Activated CD4-positive, alpha-beta T cell treated with anti-CD3 and anti-CD28 coated beads, Interleukin-2, amount 50 U/mL, for 4 hours (primary cell): ENCODE results near the gene HES4.

Source experiments
- DNase-seq, 2 experiments: peaks; one replicate each; pipeline ENCODE4 v3.0.0-alpha.2; 2020

HES4 gene, protein sequence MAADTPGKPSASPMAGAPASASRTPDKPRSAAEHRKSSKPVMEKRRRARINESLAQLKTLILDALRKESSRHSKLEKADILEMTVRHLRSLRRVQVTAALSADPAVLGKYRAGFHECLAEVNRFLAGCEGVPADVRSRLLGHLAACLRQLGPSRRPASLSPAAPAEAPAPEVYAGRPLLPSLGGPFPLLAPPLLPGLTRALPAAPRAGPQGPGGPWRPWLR

DNA sequence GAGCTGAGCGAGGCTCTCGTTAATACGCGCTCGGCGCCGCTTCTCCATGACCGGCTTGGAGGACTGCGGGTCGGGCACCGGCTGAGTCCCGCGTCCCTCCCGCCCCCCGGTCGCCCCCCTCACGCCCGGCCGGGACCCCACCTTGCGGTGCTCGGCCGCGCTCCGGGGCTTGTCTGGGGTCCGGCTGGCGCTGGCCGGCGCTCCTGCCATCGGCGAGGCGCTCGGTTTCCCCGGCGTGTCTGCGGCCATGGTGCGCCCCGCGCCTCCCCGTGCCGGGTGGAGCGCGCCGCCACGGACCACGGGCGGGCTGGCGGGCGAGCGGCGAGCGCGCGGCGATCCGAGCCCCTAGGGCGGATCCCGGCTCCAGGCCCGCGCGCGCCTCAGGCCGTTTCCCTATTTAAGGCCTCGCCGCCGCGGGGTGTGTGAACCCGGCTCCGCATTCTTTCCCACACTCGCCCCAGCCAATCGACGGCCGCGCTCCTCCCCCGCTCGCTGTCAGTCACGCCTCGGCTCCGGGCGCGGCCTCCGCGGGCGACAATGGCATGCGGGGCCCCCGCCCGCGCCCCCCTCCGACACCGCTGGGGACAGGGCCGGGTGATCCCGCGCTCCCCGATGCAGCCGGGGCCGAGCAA, at the start of gene HES4:
HES4 (minus strand) TSS at position 373 of the 632 bp plus-strand sequence; CDS start at position 249, 124 bp downstream.
- peak; percentile 59 to 65 for DNase-seq

DNA sequence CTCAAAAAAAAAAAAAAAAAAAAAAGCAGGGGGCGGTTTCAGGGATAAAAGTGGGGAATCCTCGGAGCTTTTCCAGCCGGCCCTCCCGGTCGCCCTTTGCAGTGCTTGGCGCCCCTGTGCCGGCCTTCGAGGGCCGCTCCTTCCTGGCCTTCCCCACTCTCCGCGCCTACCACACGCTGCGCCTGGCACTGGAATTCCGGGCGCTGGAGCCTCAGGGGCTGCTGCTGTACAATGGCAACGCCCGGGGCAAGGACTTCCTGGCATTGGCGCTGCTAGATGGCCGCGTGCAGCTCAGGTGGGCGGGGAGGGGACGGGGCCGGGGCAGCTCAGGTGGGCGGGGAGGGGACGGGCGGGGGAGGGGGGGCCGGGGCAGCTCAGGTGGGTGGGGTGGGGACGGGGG, 48.9 kb upstream of the HES4 start:
- DNase-seq = no peak

GRCh38 chr1:1047963-1048362, 48.1 kb upstream of the HES4 start:
- no peak for DNase-seq

DNA sequence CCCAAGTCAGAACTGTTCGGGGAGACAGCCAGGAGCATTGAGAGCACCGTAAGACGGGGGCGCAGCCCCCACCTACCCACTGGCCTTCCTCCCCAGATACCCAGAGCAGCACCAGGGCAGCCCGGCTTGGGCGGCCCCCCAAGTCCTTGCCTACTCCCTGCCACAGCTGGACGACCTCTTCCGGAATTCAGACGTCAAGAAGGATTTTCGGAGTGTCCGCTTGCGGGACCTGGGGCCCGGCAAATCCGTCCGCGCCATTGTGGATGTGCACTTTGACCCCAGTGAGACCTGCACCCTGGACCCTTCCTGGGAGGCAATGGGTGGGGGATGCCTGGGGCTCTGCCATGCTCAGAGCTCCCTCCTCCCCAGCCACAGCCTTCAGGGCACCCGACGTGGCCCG, 47.5 kb upstream of the HES4 start:
- no peak for DNase-seq

DNA sequence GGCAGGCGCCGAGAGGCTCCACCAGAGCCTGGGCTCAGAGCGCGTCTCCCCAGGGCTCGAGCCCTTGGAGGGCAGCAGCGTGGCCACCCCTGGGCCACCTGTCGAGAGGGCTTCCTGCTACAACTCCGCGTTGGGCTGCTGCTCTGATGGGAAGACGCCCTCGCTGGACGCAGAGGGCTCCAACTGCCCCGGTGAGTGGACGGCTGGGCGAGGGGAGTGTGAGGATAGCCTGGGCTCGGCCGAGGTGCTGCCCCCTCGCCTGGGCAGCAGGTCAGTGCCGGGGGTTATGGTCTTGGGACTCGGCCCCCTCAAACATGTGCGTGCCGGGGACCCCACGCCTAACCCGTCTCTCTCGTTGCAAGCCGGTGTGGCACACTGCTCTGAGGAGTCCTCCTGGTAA, 46.9 kb upstream of the HES4 start:
- DNase-seq = no peak

GRCh38 chr1:1046243-1046642, 46.3 kb upstream of the HES4 start:
- no peak for DNase-seq

GRCh38 chr1:1045129-1045528, 45.2 kb upstream of the HES4 start:
- DNase-seq = no peak

DNA sequence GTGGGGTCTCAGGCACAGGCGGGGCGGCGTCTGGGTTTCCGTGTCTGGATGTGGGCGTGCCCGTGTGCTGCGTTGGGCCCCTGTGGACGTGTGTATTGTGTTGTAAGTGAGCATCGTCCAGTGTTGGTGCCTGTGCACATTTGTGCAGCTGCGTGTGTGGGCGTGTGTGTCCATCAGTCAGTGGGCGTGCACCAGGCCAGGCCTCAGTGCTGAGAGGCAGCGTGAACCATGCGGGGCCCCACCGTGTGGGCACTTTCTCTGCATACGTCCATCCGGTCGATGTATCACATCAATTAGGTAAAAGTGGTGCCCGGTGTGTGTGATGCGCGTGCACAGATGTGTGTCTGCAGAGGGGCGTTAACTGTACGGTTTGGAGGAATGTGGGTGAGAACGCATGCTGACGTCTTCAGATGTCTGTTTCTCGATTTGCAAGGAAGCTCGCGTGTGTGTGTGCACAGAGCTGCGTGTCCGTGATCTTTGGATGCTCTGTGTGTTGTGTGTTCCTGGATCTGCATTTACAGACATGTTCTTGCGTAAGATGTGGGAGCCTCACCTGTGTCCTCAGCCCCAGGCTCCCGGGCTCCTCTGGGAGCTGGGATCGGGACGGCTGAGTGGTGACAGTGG, 44.7 kb upstream of the HES4 start:
- no peak for DNase-seq

DNA sequence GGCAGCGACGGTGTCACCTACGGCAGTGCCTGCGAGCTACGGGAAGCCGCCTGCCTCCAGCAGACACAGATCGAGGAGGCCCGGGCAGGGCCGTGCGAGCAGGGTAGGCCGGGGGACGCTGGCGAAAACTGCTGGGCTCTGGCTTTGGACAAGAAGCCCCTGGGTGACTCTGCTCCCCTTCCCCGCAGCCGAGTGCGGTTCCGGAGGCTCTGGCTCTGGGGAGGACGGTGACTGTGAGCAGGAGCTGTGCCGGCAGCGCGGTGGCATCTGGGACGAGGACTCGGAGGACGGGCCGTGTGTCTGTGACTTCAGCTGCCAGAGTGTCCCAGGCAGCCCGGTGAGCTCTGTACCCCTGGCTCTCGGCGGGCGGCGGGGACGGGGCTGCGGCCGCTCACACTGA, 44.0 kb upstream of the HES4 start:
- DNase-seq = no peak

DNA sequence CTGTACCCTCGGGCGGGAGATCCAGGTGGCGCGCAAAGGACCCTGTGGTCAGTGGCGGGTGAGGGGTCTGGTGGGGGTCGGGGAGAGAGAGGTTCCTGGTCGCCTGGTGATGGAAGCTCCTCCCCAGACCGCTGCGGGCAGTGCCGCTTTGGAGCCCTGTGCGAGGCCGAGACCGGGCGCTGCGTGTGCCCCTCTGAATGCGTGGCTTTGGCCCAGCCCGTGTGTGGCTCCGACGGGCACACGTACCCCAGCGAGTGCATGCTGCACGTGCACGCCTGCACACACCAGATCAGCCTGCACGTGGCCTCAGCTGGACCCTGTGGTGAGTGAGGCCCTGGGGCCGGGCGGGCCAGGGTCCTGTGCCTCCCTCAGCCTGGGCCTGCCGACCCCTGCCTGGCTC, 43.5 kb upstream of the HES4 start:
- DNase-seq = no peak

DNA sequence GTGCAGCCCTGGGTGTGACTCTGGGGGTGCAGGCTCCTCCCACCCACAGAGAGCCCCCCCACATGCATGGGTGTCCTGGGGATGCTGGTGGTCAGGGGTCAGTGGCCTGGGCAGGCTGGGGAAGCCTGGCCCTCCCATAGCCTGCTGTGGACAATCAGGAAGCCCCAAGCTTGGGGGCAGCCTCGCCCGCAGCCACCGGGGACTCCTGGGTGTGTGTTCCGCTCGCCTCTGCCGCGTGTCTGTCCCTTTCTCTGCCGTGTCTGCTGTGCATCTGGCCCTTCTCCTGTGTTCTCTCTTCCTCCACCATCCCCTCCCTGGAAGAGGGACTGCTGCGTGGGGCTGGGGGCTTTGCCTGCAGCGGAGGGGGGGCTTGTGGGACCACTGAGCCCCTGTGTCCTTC, 42.9 kb upstream of the HES4 start:
- DNase-seq = no peak

GRCh38 chr1:1041873-1042272, 42.0 kb upstream of the HES4 start:
- no peak for DNase-seq

- no peak for DNase-seq
Measured at GRCh38 chr1:1041092-1041523, 41.2 kb upstream of the HES4 start.

GRCh38 chr1:1040004-1040991, 40.4 kb upstream of the HES4 start:
- peak; percentile 69 to 74 for DNase-seq

GRCh38 chr1:1039145-1039910, 39.4 kb upstream of the HES4 start:
- no peak for DNase-seq

GRCh38 chr1:1038694-1039093, 38.8 kb upstream of the HES4 start:
- no peak for DNase-seq

DNA sequence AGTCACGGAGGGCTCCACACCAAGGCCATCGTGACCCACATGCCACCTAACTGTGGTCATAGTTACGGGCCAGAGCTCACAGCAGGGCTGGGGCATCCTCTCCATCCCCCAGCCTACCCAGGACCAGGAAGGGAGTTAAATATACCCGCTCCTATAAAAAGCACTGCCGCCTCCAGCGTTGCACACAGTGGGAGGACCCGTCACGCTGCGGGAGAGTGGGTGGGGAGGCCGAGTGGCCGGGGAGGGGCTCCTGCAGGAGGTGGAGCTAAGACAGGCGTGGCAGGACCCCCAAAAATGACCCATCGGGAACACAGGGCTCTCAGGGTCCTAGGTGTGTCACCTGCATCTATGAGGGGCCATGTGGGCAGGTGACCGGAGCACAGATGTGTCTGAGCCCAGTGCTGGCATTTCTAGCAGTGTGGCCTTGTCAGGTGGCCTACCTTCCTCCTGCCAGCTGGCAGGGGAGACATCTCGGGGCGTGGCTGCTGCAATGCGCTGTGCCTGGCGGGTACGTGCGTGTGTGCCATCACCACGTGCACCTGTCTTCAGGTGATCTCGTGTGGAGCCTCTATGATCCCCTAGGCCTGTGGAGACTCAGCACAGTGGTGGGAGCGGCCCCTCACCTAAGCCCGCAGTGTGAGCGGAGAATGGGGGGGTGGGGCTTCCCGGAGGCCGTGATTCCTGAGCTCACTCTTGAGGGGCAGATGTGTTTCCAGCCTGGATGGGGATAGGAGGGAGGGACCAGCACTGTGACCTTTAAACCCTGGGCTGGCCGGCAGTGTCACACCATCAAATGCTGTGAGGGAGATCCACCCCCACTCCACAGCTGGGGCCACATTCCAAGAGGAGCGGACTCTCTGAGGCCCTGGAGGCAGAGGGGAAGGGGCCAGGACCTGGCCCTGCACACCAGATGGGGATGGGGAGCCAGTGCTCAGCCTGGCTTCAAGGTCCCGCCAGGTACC, 37.8 kb upstream of the HES4 start:
- DNase-seq = no peak

DNA sequence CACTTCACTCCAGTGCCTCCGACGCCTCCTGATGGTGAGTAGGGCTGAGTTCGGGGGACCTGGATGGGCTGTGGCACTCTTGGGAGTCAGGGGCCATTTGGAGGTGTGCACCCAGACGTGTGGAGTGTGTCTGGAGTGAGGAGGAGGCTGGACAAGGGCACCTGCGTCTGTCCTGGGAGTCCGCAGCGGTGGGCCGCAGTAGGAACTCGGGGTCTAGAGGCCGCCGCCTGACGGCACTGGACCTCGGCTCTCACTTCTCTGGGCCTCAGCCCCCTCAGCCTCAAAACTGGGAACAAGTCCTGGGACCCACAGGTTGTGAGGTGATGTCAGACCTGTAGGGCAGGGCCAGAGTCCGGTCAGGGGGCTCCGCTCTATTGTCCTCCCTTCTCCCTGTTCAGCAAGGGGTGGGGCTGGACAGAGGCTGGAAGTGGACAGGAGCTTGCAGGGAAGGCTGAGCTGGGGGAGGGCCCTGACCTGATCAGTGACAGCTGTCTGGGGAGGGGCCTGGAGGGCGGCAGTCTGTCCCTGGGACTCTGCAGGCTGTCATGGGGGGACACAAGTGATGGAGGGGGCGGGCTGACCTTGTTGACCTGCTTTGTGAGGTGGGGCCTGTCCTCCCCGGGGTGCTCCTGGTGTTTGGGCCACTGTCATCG, 35.5 kb upstream of the HES4 start:
- no peak for DNase-seq

- no peak for DNase-seq
Measured at GRCh38 chr1:1034439-1034781, 34.5 kb upstream of the HES4 start.

DNA sequence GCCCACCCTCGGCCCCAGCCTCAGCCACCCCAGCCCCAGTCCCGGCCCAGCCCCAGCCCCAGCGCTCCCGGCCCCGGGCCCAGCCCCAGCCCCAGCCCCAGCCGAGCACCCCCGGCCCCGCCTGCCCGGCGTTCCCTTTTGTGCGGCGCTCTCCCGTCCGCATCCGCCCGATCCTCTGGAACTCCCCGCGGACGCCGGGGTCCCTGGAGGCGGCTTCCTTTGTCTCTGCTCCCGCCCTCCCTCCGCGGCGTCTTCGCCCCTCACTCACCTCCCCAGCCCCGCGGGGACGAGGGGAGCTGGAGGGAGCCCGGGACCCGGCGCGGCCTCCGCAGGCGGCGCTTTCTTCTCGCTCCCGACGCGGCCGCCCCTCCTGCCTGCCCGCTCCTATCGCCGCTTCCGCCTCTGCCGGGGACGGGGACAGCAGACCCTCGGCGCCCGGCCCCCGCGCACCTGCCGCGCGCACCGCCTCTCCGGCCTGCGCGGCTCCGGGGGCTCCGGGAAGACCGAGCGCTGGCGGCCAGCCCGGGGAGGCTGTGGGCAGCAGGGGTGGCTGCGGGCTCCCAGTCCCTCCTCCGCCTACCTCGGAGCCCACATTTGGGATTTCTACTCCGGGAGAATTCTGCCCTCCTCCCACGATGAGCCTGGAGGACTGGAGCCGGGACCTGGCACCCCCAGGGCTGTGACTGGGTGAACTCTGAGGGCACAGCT, 34.0 kb upstream of the HES4 start:
- no peak for DNase-seq
